Uterus (tissue), 2 donors: ENCODE measurements around the gene FDXR.

ENCODE experiments used
- CTCF ChIP-seq, 4 experiments: fragments of 200-600 bp in 2 of 4; fragments of 450-650 bp in 2 of 4; sonication (generic) in 2 of 4; IDR thresholded peaks; one replicate each; pipeline ENCODE4 v1.5.1; 2016 to 2019; ENCODE audit warnings: antibody characterized with exemption in 4 of 4, mild to moderate bottlenecking in 2 of 4, moderate library complexity in 1 of 4
- POLR2A ChIP-seq, 2 donors: fragments of 450-650 bp; IDR thresholded peaks; one replicate each; pipeline ENCODE4 v1.6.1; 2016; ENCODE audit warnings: antibody characterized with exemption in 2 of 2, mild to moderate bottlenecking in 1 of 2, moderate library complexity in 1 of 2

- TF ChIP-seq POLR2A (IDR thresholded peaks at IDR 0.05) (no peak), CTCF (IDR thresholded peaks at IDR 0.05) (no peak)
These were observed 49.8 kb downstream of the FDXR start for GRCh38 chr17:74822939-74823367.
